Measurements from ENCODE around the gene SH3RF3.
A peak's percentile ranks its signal among the peaks of the same experiment; 100 is the strongest.

SH3RF3 gene

GRCh38 chr2:109212836-109213563 lies 84.0 kb downstream of the SH3RF3 start:
- Histone ChIP-seq H3K79me2 (ENCODE audit: control insufficient read depth, insufficient read depth, low read length, poor library complexity) (no peaks in the 10 kb centered on the region), H3K4me3 (ENCODE audit: low read depth, low read length) (no peak overlapping the region), H3K23ac (ENCODE audit: low read length) (no peak overlapping the region), H3K27me3 (ENCODE audit: insufficient read depth, low read length) (no peaks in the 10 kb centered on the region), H3K9ac (ENCODE audit: low read length) (no peak overlapping the region), H2AK5ac (ENCODE audit: low read length) (no peak overlapping the region), H4K91ac (ENCODE audit: low read depth, low read length) (no peak overlapping the region), H3K36me3 (ENCODE audit: control insufficient read depth in 1 of 2, insufficient read depth in 2 of 2, low read length in 2 of 2) (no peaks in the 10 kb centered on the region), H3K14ac (ENCODE audit: low read length) (no peak overlapping the region), H4K12ac (ENCODE audit: low read depth, low read length) (no peak overlapping the region), H2BK12ac (ENCODE audit: low read length) (no peak overlapping the region), H3K27ac (ENCODE audit: low read depth, low read length) (no peak overlapping the region), H4K8ac (ENCODE audit: low read depth, low read length) (no peak overlapping the region), H3K79me1 (ENCODE audit: low read length) (no peaks in the 10 kb centered on the region), H2BK120ac (ENCODE audit: insufficient read depth, low read length, poor library complexity) (no peak overlapping the region), H3K4me1 (ENCODE audit: control insufficient read depth in 1 of 2, insufficient read depth in 2 of 2, low read length in 2 of 2) (peaks cover 0 to 3% of the 10 kb centered on the region in 2 experiments), H2AFZ (ENCODE audit: insufficient read depth, low read length, poor library complexity) (no peak overlapping the region), H3K18ac (ENCODE audit: low read length) (no peak overlapping the region), H2BK5ac (ENCODE audit: low read depth, low read length, poor library complexity) (no peak overlapping the region), H3K4me2 (ENCODE audit: low read length) (no peak overlapping the region), H3K9me3 (ENCODE audit: insufficient read depth, low read depth, low read length) (no peaks in the 10 kb centered on the region), H3K4ac (ENCODE audit: low read depth, low read length) (no peak overlapping the region)
- DNase-seq, result no peak
- WGBS (ENCODE audit: extremely low coverage, insufficient coverage, insufficient read length), result no CpG with 5 or more reads among the region's 10 CpGs

- Histone ChIP-seq H3K4me1 (ENCODE audit: control insufficient read depth in 1 of 2, insufficient read depth in 2 of 2, low read length in 2 of 2) (peaks cover 0 to 3% of the 10 kb centered on the region in 2 experiments), H3K9me3 (ENCODE audit: insufficient read depth, low read depth, low read length) (no peaks in the 10 kb centered on the region), H2BK12ac (ENCODE audit: low read length) (no peak overlapping the region), H3K4me3 (ENCODE audit: low read depth, low read length) (no peak overlapping the region), H3K36me3 (ENCODE audit: control insufficient read depth in 1 of 2, insufficient read depth in 2 of 2, low read length in 2 of 2) (no peaks in the 10 kb centered on the region), H3K27me3 (ENCODE audit: insufficient read depth, low read length) (no peaks in the 10 kb centered on the region), H3K27ac (ENCODE audit: low read depth, low read length) (no peak overlapping the region), H3K79me2 (ENCODE audit: control insufficient read depth, insufficient read depth, low read length, poor library complexity) (no peaks in the 10 kb centered on the region), H3K23ac (ENCODE audit: low read length) (no peak overlapping the region), H3K4me2 (ENCODE audit: low read length) (no peak overlapping the region), H3K4ac (ENCODE audit: low read depth, low read length) (no peak overlapping the region), H3K14ac (ENCODE audit: low read length) (no peak overlapping the region), H3K18ac (ENCODE audit: low read length) (no peak overlapping the region), H3K9ac (ENCODE audit: low read length) (no peak overlapping the region), H2BK5ac (ENCODE audit: low read depth, low read length, poor library complexity) (no peak overlapping the region), H3K79me1 (ENCODE audit: low read length) (no peaks in the 10 kb centered on the region), H4K8ac (ENCODE audit: low read depth, low read length) (no peak overlapping the region), H2AFZ (ENCODE audit: insufficient read depth, low read length, poor library complexity) (no peak overlapping the region), H2AK5ac (ENCODE audit: low read length) (no peak overlapping the region), H4K91ac (ENCODE audit: low read depth, low read length) (no peak overlapping the region), H4K12ac (ENCODE audit: low read depth, low read length) (no peak overlapping the region), H2BK120ac (ENCODE audit: insufficient read depth, low read length, poor library complexity) (no peak overlapping the region)
- WGBS (ENCODE audit: extremely low coverage, insufficient coverage, insufficient read length), result 100% methylated on average over 3 of the region's 16 CpGs
- DNase-seq, result peak; percentile 10 to 28
These were observed 84.8 kb downstream of the SH3RF3 start for GRCh38 chr2:109213646-109214433.

GRCh38 chr2:109214651-109215371 lies 85.8 kb downstream of the SH3RF3 start:
- Histone ChIP-seq H2AK5ac (ENCODE audit: low read length) (no peak overlapping the region), H2BK5ac (ENCODE audit: low read depth, low read length, poor library complexity) (no peak overlapping the region), H4K91ac (ENCODE audit: low read depth, low read length) (no peak overlapping the region), H3K36me3 (ENCODE audit: control insufficient read depth in 1 of 2, insufficient read depth in 2 of 2, low read length in 2 of 2) (no peaks in the 10 kb centered on the region), H3K4me3 (ENCODE audit: low read depth, low read length) (no peak overlapping the region), H3K9ac (ENCODE audit: low read length) (peak overlapping the region; percentile 15), H4K12ac (ENCODE audit: low read depth, low read length) (no peak overlapping the region), H3K14ac (ENCODE audit: low read length) (no peak overlapping the region), H3K9me3 (ENCODE audit: insufficient read depth, low read depth, low read length) (no peaks in the 10 kb centered on the region), H3K79me1 (ENCODE audit: low read length) (no peaks in the 10 kb centered on the region), H4K8ac (ENCODE audit: low read depth, low read length) (no peak overlapping the region), H2AFZ (ENCODE audit: insufficient read depth, low read length, poor library complexity) (no peak overlapping the region), H3K27me3 (ENCODE audit: insufficient read depth, low read length) (no peaks in the 10 kb centered on the region), H3K18ac (ENCODE audit: low read length) (no peak overlapping the region), H2BK120ac (ENCODE audit: insufficient read depth, low read length, poor library complexity) (no peak overlapping the region), H3K23ac (ENCODE audit: low read length) (no peak overlapping the region), H3K4me1 (ENCODE audit: control insufficient read depth in 1 of 2, insufficient read depth in 2 of 2, low read length in 2 of 2) (no peaks in the 10 kb centered on the region), H3K79me2 (ENCODE audit: control insufficient read depth, insufficient read depth, low read length, poor library complexity) (no peaks in the 10 kb centered on the region), H3K4me2 (ENCODE audit: low read length) (no peak overlapping the region), H3K4ac (ENCODE audit: low read depth, low read length) (no peak overlapping the region), H3K27ac (ENCODE audit: low read depth, low read length) (no peak overlapping the region), H2BK12ac (ENCODE audit: low read length) (no peak overlapping the region)
- DNase-seq, result no peak
- no CpG with 5 or more reads among the region's 11 CpGs for whole genome bisulfite sequencing (ENCODE audit: extremely low coverage, insufficient coverage, insufficient read length)

GRCh38 chr2:109215866-109216265 lies 86.9 kb downstream of the SH3RF3 start:
- Histone ChIP-seq H3K79me2 (ENCODE audit: control insufficient read depth, insufficient read depth, low read length, poor library complexity) (no peaks in the 10 kb centered on the region), H3K4me3 (ENCODE audit: low read depth, low read length) (no peak overlapping the region), H2AFZ (ENCODE audit: insufficient read depth, low read length, poor library complexity) (no peak overlapping the region), H3K4me1 (ENCODE audit: control insufficient read depth in 1 of 2, insufficient read depth in 2 of 2, low read length in 2 of 2) (no peaks in the 10 kb centered on the region), H3K4ac (ENCODE audit: low read depth, low read length) (no peak overlapping the region), H3K23ac (ENCODE audit: low read length) (no peak overlapping the region), H3K79me1 (ENCODE audit: low read length) (no peaks in the 10 kb centered on the region), H4K91ac (ENCODE audit: low read depth, low read length) (no peak overlapping the region), H3K14ac (ENCODE audit: low read length) (no peak overlapping the region), H3K9ac (ENCODE audit: low read length) (no peak overlapping the region), H3K4me2 (ENCODE audit: low read length) (no peak overlapping the region), H3K36me3 (ENCODE audit: control insufficient read depth in 1 of 2, insufficient read depth in 2 of 2, low read length in 2 of 2) (no peaks in the 10 kb centered on the region), H2BK5ac (ENCODE audit: low read depth, low read length, poor library complexity) (no peak overlapping the region), H2BK12ac (ENCODE audit: low read length) (no peak overlapping the region), H2AK5ac (ENCODE audit: low read length) (no peak overlapping the region), H3K27me3 (ENCODE audit: insufficient read depth, low read length) (no peaks in the 10 kb centered on the region), H4K12ac (ENCODE audit: low read depth, low read length) (no peak overlapping the region), H3K27ac (ENCODE audit: low read depth, low read length) (no peak overlapping the region), H4K8ac (ENCODE audit: low read depth, low read length) (no peak overlapping the region), H3K18ac (ENCODE audit: low read length) (no peak overlapping the region), H2BK120ac (ENCODE audit: insufficient read depth, low read length, poor library complexity) (no peak overlapping the region), H3K9me3 (ENCODE audit: insufficient read depth, low read depth, low read length) (no peaks in the 10 kb centered on the region)
- no CpG with 5 or more reads among the region's 11 CpGs for WGBS (ENCODE audit: extremely low coverage, insufficient coverage, insufficient read length)
- DNase-seq, result no peak

Data from trophoblast cell (in vitro differentiated cells and primary cell).